T-helper 1 cell treated with Interleukin-12 subunit alpha and Interleukin-12 subunit beta and Interleukin-4 antibody, amounts not matched to agents 30 μg/mL and 1 μg/mL, for 36 hours (primary cell): ENCODE data around the gene TMSB15A.
"Not testable (repeated sequence)": the region's sequence is repeated elsewhere in the genome, so short reads cannot be mapped to it uniquely, and the experiment has no call there.

Source experiments
- H3K27ac Mint-ChIP-seq: one replicate; pipeline ENCODE4 v1.8.0; 2021; ENCODE audit warnings: mild to moderate bottlenecking, mixed read lengths
- H3K27me3 Mint-ChIP-seq: one replicate; pipeline ENCODE4 v1.8.0; 2021; ENCODE audit warnings: low read depth, mixed read lengths
- H3K36me3 Mint-ChIP-seq: one replicate; pipeline ENCODE4 v1.8.0; 2021; ENCODE audit warnings: low read depth, mixed read lengths
- H3K4me1 Mint-ChIP-seq: one replicate; pipeline ENCODE4 v1.8.0; 2021; ENCODE audit warnings: low read depth, mixed read lengths
- H3K4me3 Mint-ChIP-seq: one replicate; pipeline ENCODE4 v1.8.0; 2021; ENCODE audit warnings: mild to moderate bottlenecking, moderate library complexity, mixed read lengths
- H3K9me3 Mint-ChIP-seq: one replicate; pipeline ENCODE4 v1.8.0; 2021; ENCODE audit warnings: mixed read lengths

The TMSB15A gene

GRCh38 chrX:102515975-102516941 is at the start of gene TMSB15A:
TSS of gene TMSB15A (minus strand) at chrX:102516739.
- H3K4me3 Mint-ChIP-seq = peak within 1 kb of the TSS; percentile 78
- H3K27ac Mint-ChIP-seq = no peak within 1 kb of the TSS
- H3K27me3 Mint-ChIP-seq = peaks cover 42% of the 10 kb centered on the region
- no peaks in the 10 kb centered on the region for H3K36me3 Mint-ChIP-seq
- no peaks in the 10 kb centered on the region for H3K9me3 Mint-ChIP-seq
- peaks cover 6% of the 10 kb centered on the region for H3K4me1 Mint-ChIP-seq

GRCh38 chrX:102560423-102561068 is 44.0 kb upstream of the TMSB15A start:
- Mint-ChIP-seq H3K27ac (no peak overlapping the region), H3K9me3 (no peaks in the 10 kb centered on the region), H3K27me3 (peaks cover 4% of the 10 kb centered on the region), H3K36me3 (no peaks in the 10 kb centered on the region), H3K4me1 (no peaks in the 10 kb centered on the region), H3K4me3 (no peak overlapping the region)

- Mint-ChIP-seq H3K4me3 (no peak overlapping the region), H3K27me3 (peaks cover 4% of the 10 kb centered on the region), H3K36me3 (no peaks in the 10 kb centered on the region), H3K4me1 (no peaks in the 10 kb centered on the region), H3K9me3 (no peaks in the 10 kb centered on the region), H3K27ac (no peak overlapping the region)
These were observed 42.1 kb upstream of the TMSB15A start for GRCh38 chrX:102558607-102559006.

GRCh38 chrX:102548231-102548630 is 31.7 kb upstream of the TMSB15A start:
- Mint-ChIP-seq H3K27me3 (peaks cover 12% of the 10 kb centered on the region), H3K4me3 (no peak overlapping the region), H3K4me1 (peaks cover 3% of the 10 kb centered on the region), H3K36me3 (no peaks in the 10 kb centered on the region), H3K9me3 (no peaks in the 10 kb centered on the region), H3K27ac (no peak overlapping the region)

- H3K36me3 Mint-ChIP-seq = no peaks in the 10 kb centered on the region
- peak overlapping the region; percentile 72 for H3K27ac Mint-ChIP-seq
- no peaks in the 10 kb centered on the region for H3K9me3 Mint-ChIP-seq
- peak overlapping the region; percentile 82 for H3K4me3 Mint-ChIP-seq
- H3K27me3 Mint-ChIP-seq = peaks cover 12% of the 10 kb centered on the region
- peaks cover 3% of the 10 kb centered on the region for H3K4me1 Mint-ChIP-seq
These were observed 30.4 kb upstream of the TMSB15A start for GRCh38 chrX:102546828-102547493.

GRCh38 chrX:102546175-102546574 is 29.6 kb upstream of the TMSB15A start:
- not testable (repeated sequence) for H3K4me1 Mint-ChIP-seq, H3K36me3 Mint-ChIP-seq, H3K27ac Mint-ChIP-seq, H3K9me3 Mint-ChIP-seq
- H3K4me3 Mint-ChIP-seq = peak overlapping the region; percentile 82
- peaks cover 12% of the 10 kb centered on the region for H3K27me3 Mint-ChIP-seq

- Mint-ChIP-seq H3K4me1 (no peaks in the 10 kb centered on the region), H3K4me3 (no peak overlapping the region), H3K9me3 (no peaks in the 10 kb centered on the region), H3K27ac (no peak overlapping the region), H3K27me3 (peaks cover 11% of the 10 kb centered on the region), H3K36me3 (no peaks in the 10 kb centered on the region)
These were observed 19.4 kb upstream of the TMSB15A start for GRCh38 chrX:102535958-102536357.

- Mint-ChIP-seq H3K27ac (no peak overlapping the region), H3K4me1 (peaks cover 6% of the 10 kb centered on the region), H3K27me3 (peaks cover 42% of the 10 kb centered on the region), H3K36me3 (no peaks in the 10 kb centered on the region), H3K9me3 (no peaks in the 10 kb centered on the region), H3K4me3 (peak overlapping the region; percentile 8)
These were observed 787 bp upstream of the TMSB15A start for GRCh38 chrX:102517326-102517725.

- no peaks in the 10 kb centered on the region for H3K36me3 Mint-ChIP-seq
- H3K4me1 Mint-ChIP-seq = peaks cover 6% of the 10 kb centered on the region
- no peaks in the 10 kb centered on the region for H3K9me3 Mint-ChIP-seq
- H3K27me3 Mint-ChIP-seq = peaks cover 42% of the 10 kb centered on the region
- H3K27ac Mint-ChIP-seq = no peak overlapping the region
- no peak overlapping the region for H3K4me3 Mint-ChIP-seq
These were observed 2.0 kb downstream of the TMSB15A start for GRCh38 chrX:102514536-102514935.

GRCh38 chrX:102498732-102499131 is 17.8 kb downstream of the TMSB15A start:
- no peaks in the 10 kb centered on the region for H3K36me3 Mint-ChIP-seq
- no peaks in the 10 kb centered on the region for H3K9me3 Mint-ChIP-seq
- no peak overlapping the region for H3K4me3 Mint-ChIP-seq
- no peaks in the 10 kb centered on the region for H3K27me3 Mint-ChIP-seq
- H3K4me1 Mint-ChIP-seq = no peaks in the 10 kb centered on the region
- no peak overlapping the region for H3K27ac Mint-ChIP-seq

- Mint-ChIP-seq H3K9me3 (no peaks in the 10 kb centered on the region), H3K36me3 (no peaks in the 10 kb centered on the region), H3K4me1 (no peaks in the 10 kb centered on the region), H3K27me3 (no peaks in the 10 kb centered on the region), H3K4me3 (no peak overlapping the region), H3K27ac (no peak overlapping the region)
These were observed 24.8 kb downstream of the TMSB15A start for GRCh38 chrX:102491766-102492165.

GRCh38 chrX:102478765-102479164 is 37.8 kb downstream of the TMSB15A start:
- not testable (repeated sequence) for H3K36me3 Mint-ChIP-seq, H3K27me3 Mint-ChIP-seq, H3K4me1 Mint-ChIP-seq, H3K27ac Mint-ChIP-seq, H3K9me3 Mint-ChIP-seq, H3K4me3 Mint-ChIP-seq

GRCh38 chrX:102471762-102472220 is 44.7 kb downstream of the TMSB15A start, which contains the start of gene TCP11X2:
TSS of gene TCP11X2 (minus strand) at chrX:102471812.
- H3K27me3 Mint-ChIP-seq, H3K4me1 Mint-ChIP-seq, H3K4me3 Mint-ChIP-seq, H3K36me3 Mint-ChIP-seq, H3K27ac Mint-ChIP-seq, H3K9me3 Mint-ChIP-seq: not testable (repeated sequence)

GRCh38 chrX:102470215-102470614 is 46.3 kb downstream of the TMSB15A start:
- H3K9me3 Mint-ChIP-seq, H3K27me3 Mint-ChIP-seq, H3K4me1 Mint-ChIP-seq, H3K36me3 Mint-ChIP-seq, H3K27ac Mint-ChIP-seq, H3K4me3 Mint-ChIP-seq: not testable (repeated sequence)
